Astrocyte of the cerebellum (primary cell): ENCODE measurements around the gene OR2L8.

Experiments used
- DNase-seq: peaks from one replicate; pipeline ENCODE4 v3.0.0-alpha.2; 2011; ENCODE audit warnings: low read depth
- H3K4me3 ChIP-seq: 2 replicates; pipeline ENCODE4 v1.5.1; 2011; ENCODE audit warnings: mild to moderate bottlenecking, low read depth, low read length, moderate library complexity
- in situ Hi-C: cut with HindIII; loops from 2 replicates; pipeline ENCODE4 v1.10.0; 2017; ENCODE audit warnings: low sequenced_read_pairs
- TF ChIP-seq, protein P1 (sequence below): IDR thresholded peaks from 2 replicates; pipeline ENCODE4 v1.5.1; 2012; ENCODE audit warnings: low read length, low read depth, moderate library complexity, mild to moderate bottlenecking; ENCODE audit errors: missing control alignments

OR2L8 gene

DNA sequence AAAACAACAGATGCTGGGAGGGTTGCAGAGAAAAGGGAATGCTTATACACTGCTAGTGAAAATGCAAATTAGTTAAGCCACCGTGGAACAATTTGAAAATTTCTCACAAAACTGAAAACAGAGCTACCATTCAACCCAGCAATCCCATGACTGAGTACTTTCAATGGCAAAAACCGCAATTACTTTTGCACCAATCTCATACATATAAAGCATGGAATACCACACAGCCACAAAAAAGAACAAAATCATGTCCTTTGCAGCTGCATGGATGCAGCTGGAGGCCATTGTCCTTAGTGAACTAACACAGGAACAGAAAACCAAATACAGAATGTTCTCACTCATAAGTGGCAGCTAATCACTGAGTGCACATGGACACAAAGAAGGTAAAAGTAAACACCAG is 34.9 kb upstream of the OR2L8 start:
- H3K4me3 ChIP-seq: no peak overlapping the region
- DNase-seq: no peak
- in situ Hi-C loops: no loop called here
- TF ChIP-seq, protein P1, sequence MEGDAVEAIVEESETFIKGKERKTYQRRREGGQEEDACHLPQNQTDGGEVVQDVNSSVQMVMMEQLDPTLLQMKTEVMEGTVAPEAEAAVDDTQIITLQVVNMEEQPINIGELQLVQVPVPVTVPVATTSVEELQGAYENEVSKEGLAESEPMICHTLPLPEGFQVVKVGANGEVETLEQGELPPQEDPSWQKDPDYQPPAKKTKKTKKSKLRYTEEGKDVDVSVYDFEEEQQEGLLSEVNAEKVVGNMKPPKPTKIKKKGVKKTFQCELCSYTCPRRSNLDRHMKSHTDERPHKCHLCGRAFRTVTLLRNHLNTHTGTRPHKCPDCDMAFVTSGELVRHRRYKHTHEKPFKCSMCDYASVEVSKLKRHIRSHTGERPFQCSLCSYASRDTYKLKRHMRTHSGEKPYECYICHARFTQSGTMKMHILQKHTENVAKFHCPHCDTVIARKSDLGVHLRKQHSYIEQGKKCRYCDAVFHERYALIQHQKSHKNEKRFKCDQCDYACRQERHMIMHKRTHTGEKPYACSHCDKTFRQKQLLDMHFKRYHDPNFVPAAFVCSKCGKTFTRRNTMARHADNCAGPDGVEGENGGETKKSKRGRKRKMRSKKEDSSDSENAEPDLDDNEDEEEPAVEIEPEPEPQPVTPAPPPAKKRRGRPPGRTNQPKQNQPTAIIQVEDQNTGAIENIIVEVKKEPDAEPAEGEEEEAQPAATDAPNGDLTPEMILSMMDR: no peak

DNA sequence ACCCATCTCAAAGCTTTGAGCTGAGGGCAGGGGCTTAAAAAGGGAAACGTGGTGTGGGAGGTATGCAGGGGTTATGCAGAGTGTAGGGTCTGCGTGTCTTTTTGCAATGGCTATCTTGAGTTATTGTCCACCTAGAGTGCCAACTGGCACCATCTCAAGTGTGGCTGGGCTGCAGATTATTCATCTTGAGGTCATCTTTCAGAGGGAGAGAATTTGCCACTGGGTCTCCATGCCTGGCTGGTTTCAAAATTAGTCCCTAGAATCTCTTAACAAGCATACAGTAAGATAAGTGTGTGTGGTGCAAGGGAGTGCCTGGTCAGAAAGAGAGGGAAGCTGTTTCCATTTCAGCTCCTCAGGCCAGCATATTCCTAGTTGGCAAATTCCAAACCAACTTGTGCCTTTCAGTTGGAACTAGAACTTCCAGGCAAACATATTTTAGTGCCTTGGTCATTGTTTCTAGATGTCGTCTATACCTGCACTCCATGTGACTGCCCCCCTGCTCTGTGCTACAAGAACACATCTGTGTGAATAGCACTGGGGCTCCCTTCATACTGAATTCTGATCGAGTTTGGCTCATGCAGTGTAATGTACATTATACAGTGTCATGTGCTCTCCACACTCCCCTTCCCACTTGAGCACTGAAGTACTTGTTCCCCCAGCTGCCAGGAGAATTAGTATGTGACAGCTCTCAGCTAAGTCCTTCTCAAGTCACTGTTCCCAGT is 33.6 kb upstream of the OR2L8 start:
- in situ Hi-C loops: no loop called here
- DNase-seq: no peak
- TF ChIP-seq, protein P1: no peak
- no peak overlapping the region for H3K4me3 ChIP-seq

DNA sequence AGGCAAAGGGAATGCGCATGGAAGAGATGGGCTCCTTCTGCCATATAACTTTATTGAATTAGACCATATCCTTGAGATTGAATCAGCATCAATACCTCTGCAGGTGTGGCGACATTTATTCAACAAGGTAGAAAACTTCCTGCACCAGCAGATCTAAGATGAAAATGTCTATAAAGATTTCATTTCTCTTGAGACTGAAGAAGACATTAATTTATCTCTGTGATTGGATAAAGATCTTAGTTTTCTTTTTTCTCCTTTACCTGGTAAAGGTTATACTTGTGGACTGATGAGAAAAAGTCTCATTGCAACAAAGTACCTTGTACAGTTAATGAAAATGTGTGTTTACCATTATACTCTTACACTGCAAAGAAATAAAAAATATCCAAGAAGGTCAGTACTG is 28.7 kb upstream of the OR2L8 start, which contains the start of gene OR2T8:
Gene OR2T8, plus strand, starts transcription at position 301 of the 400 bp plus-strand sequence. CDS start 766 bp downstream, outside the sequence.
- no peak for DNase-seq
- TF ChIP-seq, protein P1: no peak
- no peak within 1 kb of the TSS for H3K4me3 ChIP-seq
- in situ Hi-C loops: no loop called here

DNA sequence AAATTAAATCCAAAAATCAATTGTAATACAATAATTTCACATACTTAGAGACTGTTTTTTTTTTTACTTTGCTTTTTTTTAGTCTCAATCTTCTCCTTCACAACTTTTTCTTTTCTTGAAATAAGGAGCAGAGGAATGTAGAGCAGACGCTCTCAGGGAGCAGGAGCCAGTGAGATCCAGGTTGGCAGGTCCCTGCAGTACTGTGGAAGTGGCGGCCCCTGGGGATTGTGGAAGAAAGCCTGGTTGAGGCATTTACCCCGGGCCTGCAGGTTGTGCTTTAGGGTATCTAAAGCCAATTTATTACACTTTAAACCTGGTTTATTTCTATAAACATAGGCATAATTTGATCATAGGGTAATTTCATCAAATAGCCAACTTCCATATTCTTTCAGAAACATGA is 24.7 kb upstream of the OR2L8 start:
- no peak for DNase-seq
- H3K4me3 ChIP-seq: no peak overlapping the region
- TF ChIP-seq, protein P1: no peak
- in situ Hi-C loops: no loop called here

DNA sequence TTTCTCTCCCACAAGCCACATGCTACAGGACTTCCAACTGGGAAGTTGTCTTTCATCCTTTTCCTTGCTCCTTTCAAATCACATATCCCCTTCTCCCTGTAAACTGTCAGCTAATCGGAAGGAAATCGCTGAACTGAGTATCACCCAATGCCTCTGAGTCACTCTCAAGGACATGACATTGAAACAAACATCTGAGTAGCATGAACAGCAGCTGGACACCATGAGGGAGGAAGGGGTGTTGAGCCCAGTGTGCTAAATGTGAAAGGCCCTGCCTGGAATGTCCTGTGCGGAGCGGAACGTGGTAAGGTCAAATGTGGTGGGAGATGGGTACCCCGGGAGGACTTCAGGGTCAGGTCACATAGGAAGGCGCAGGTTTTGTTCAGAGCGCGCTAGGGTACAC is 23.8 kb upstream of the OR2L8 start, which contains the start of gene OR2AJ1:
Gene OR2AJ1, plus strand, starts transcription at position 22 of the 400 bp plus-strand sequence. CDS start 8,880 bp downstream, outside the sequence.
- TF ChIP-seq, protein P1: no peak
- DNase-seq: no peak
- in situ Hi-C loops: no loop called here

DNA sequence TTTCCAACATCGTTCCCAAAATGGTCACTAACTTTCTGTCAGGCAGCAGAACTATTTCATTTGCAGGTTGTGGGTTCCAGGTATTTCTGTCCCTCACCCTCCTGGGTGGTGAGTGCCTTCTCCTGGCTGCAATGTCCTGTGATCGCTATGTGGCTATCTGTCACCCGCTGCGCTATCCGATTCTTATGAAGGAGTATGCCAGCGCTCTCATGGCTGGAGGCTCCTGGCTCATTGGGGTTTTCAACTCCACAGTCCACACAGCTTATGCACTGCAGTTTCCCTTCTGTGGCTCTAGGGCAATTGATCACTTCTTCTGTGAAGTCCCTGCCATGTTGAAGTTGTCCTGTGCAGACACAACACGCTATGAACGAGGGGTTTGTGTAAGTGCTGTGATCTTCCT is 14.7 kb upstream of the OR2L8 start:
- in situ Hi-C loops: no loop called here
- TF ChIP-seq, protein P1: no peak
- no peak for DNase-seq
- H3K4me3 ChIP-seq: no peak overlapping the region

More for the DNA sequence above, 23.8 kb upstream of the OR2L8 start, which contains the start of gene OR2AJ1:
- H3K4me3 ChIP-seq: no peak within 1 kb of the TSS
